GM12878 (cell line): ENCODE data around the gene CALY. TPM values are rescaled to one million over a fixed set of nuclear protein-coding genes. Genes with fewer than 3 reads are reported as not detected.

ENCODE experiments used
- ATAC-seq: fragments of 200-7000 bp; cut with Tn5 transposase; 3 replicates; pipeline ENCODE4 v1.9.1; 2020; ENCODE audit warnings: mild to moderate bottlenecking, moderate library complexity
- BruUV-seq: library from RNA; stranded (reverse); fragments of 400-500 nt; replicated peaks from 2 replicates; lab custom pipeline; 2021; lab: Mats Ljungman, UMichigan
- CTCF ChIA-PET: fragments of 300-600 bp; sonication (Branson Sonifier 250); formaldehyde crosslinking; extraction: SDS; loops from one replicate; lab custom pipeline; 2021; ENCODE audit warnings: inconsistent platforms; lab: Yijun Ruan, JAX
- POLR2A ChIA-PET: fragments of 350-600 bp; formaldehyde crosslinking; extraction: SDS; loops from one replicate; lab custom pipeline; 2021; ENCODE audit warnings: inconsistent platforms; lab: Charles Lee
- RAD21 ChIA-PET: fragments of 300-600 bp; sonication (Branson Sonifier 250); formaldehyde crosslinking; loops from one replicate; lab custom pipeline; 2023; ENCODE audit warnings: antibody characterized with exemption; ENCODE audit not compliant: unreplicated experiment; lab: Charles Lee
- SMC1A ChIA-PET: fragments of 300-600 bp; sonication (Branson Sonifier 250); formaldehyde crosslinking; loops from one replicate; lab custom pipeline; 2023; ENCODE audit not compliant: unreplicated experiment, uncharacterized antibody; lab: Charles Lee
- DNase-seq: peaks from one replicate; pipeline ENCODE4 v3.0.0-alpha.2; 2011; ENCODE audit warnings: low read depth, low spot score
- FAIRE-seq: peaks from 3 replicates; lab custom pipeline; 2011; peaks lifted over from hg19 to GRCh38; lab: Jason Lieb, UNC
- H2AFZ ChIP-seq: 2 replicates; pipeline ENCODE4 v1.6.0; 2011; ENCODE audit warnings: low read depth, low read length, control low read depth; ENCODE audit not compliant: control insufficient read depth
- H3K27ac ChIP-seq: 2 replicates; pipeline ENCODE4 v1.5.1; 2011; ENCODE audit warnings: control low read depth; ENCODE audit not compliant: control insufficient read depth, insufficient read depth
- H3K27me3 ChIP-seq, 2 experiments: replicated peaks in 1 of 2; 2 replicates each; pipeline versions ENCODE4 v1.6.0 to v1.6.1; 2011; ENCODE audit warnings: low read length in 1 of 2; ENCODE audit not compliant: control insufficient read depth in 2 of 2, insufficient read depth in 2 of 2
- H3K36me3 ChIP-seq, 2 experiments: 2 replicates each; pipeline ENCODE4 v1.5.1; 2011; ENCODE audit warnings: low read length in 1 of 2; ENCODE audit not compliant: control insufficient read depth in 2 of 2, insufficient read depth in 2 of 2
- H3K4me1 ChIP-seq: 2 replicates; pipeline ENCODE4 v1.6.1; 2011; ENCODE audit warnings: mild to moderate bottlenecking, low read length, moderate library complexity, mixed read lengths; ENCODE audit not compliant: control insufficient read depth, insufficient read depth
- H3K4me2 ChIP-seq: 2 replicates; pipeline ENCODE4 v1.6.0; 2011; ENCODE audit warnings: control low read depth; ENCODE audit not compliant: control insufficient read depth, insufficient read depth
- H3K4me3 ChIP-seq: fragments of 200-600 bp; sonication (generic); 2 replicates; pipeline ENCODE4 v1.5.1; 2016
- H3K79me2 ChIP-seq: 2 replicates; pipeline ENCODE4 v1.6.0; 2011; ENCODE audit warnings: low read length; ENCODE audit not compliant: control insufficient read depth, insufficient read depth
- H3K9ac ChIP-seq: 2 replicates; pipeline ENCODE4 v1.8.0; 2011; ENCODE audit warnings: low read length, control low read depth, mixed read lengths; ENCODE audit not compliant: control insufficient read depth, insufficient read depth
- H3K9me3 ChIP-seq: replicated peaks from 3 replicates; pipeline ENCODE4 v1.5.1; 2011; ENCODE audit warnings: mild to moderate bottlenecking, low read length; ENCODE audit not compliant: control insufficient read depth, insufficient read depth
- H4K20me1 ChIP-seq: 2 replicates; pipeline ENCODE4 v1.6.0; 2011; ENCODE audit not compliant: control insufficient read depth, insufficient read depth
- ETV6 ChIP-seq, 2 experiments: fragments of 450-650 bp in 1 of 2; IDR thresholded peaks in 1 of 2; conservative IDR thresholded peaks in 1 of 2; 2 replicates each; pipeline ENCODE4 v1.6.1; 2014; ENCODE audit warnings: antibody characterized with exemption in 1 of 2, borderline replicate concordance in 1 of 2, low read depth in 1 of 2, mild to moderate bottlenecking in 1 of 2, moderate library complexity in 1 of 2
- EZH2 ChIP-seq: IDR thresholded peaks from 2 replicates; pipeline ENCODE4 v1.6.1; 2012; ENCODE audit warnings: low read depth, mild to moderate bottlenecking, control low read depth, inconsistent platforms, low read length, borderline replicate concordance; ENCODE audit not compliant: control insufficient read depth
- MEF2A ChIP-seq: IDR thresholded peaks from 2 replicates; pipeline ENCODE4 v1.6.1; 2011; ENCODE audit warnings: low read depth, mild to moderate bottlenecking, low read length, moderate library complexity; ENCODE audit not compliant: insufficient read depth
- MEF2B ChIP-seq: fragments of 450-650 bp; IDR thresholded peaks from 2 replicates; pipeline ENCODE4 v1.6.1; 2018; ENCODE audit warnings: mild to moderate bottlenecking, moderate library complexity; ENCODE audit not compliant: partially characterized antibody, poor library complexity, severe bottlenecking
- NR2F1 ChIP-seq: fragments of 450-650 bp; conservative IDR thresholded peaks from 2 replicates; pipeline ENCODE4 v1.6.1; 2017; ENCODE audit warnings: mild to moderate bottlenecking
- PAX8 ChIP-seq: fragments of 450-650 bp; IDR thresholded peaks from 2 replicates; pipeline ENCODE4 v1.6.1; 2017; ENCODE audit warnings: mild to moderate bottlenecking, moderate library complexity
- PML ChIP-seq: IDR thresholded peaks from 2 replicates; pipeline ENCODE4 v1.6.1; 2012; ENCODE audit warnings: low read length, inconsistent platforms
- POLR2A ChIP-seq: IDR thresholded peaks from 2 replicates; pipeline ENCODE4 v1.6.1; 2011; ENCODE audit warnings: low read depth, mild to moderate bottlenecking, low read length
- RCOR1 ChIP-seq: conservative IDR thresholded peaks from 2 replicates; pipeline ENCODE4 v1.6.1; 2012; ENCODE audit warnings: low read depth, low read length, improper control_type of control experiment
- RELA ChIP-seq: fragments of 450-650 bp; IDR thresholded peaks from 2 replicates; pipeline ENCODE4 v1.8.0; 2014; ENCODE audit warnings: borderline replicate concordance; ENCODE audit not compliant: partially characterized antibody
- RUNX3 ChIP-seq: IDR thresholded peaks from 2 replicates; pipeline ENCODE4 v1.6.1; 2012; ENCODE audit warnings: low read length, inconsistent platforms
- SREBF1 ChIP-seq: IDR thresholded peaks from 2 replicates; pipeline ENCODE4 v1.6.1; 2012; ENCODE audit warnings: mild to moderate bottlenecking, low read length
- TBL1XR1 ChIP-seq: IDR thresholded peaks from 2 replicates; pipeline ENCODE4 v1.6.1; 2012; ENCODE audit warnings: low read depth, low read length, improper control_type of control experiment
- ZNF384 ChIP-seq: IDR thresholded peaks from 2 replicates; pipeline ENCODE4 v1.6.1; 2012; ENCODE audit warnings: low read depth, mild to moderate bottlenecking, low read length, improper control_type of control experiment, borderline replicate concordance
- WGBS: methylation state at CpG from one replicate; pipeline ENCODE4 v1.1.6; 2016; ENCODE audit warnings: low lambda C conversion rate; ENCODE audit not compliant: insufficient replicate concordance, insufficient coverage; ENCODE audit errors: missing lambda C conversion rate; 5-methylcytosine and 5-hydroxymethylcytosine counted together
- in situ Hi-C: fragments of 300-500 bp; cut with MboI; formaldehyde crosslinking; loops from 9 replicates; pipeline ENCODE4 v1.14.3; 2018; ENCODE audit warnings: mixed read lengths
- intact Hi-C: fragments of 100-400 bp; cut with micrococcal nuclease; formaldehyde crosslinking; loops from one replicate; pipeline ENCODE4 v1.14.2; 2022; ENCODE audit not compliant: unreplicated experiment
- polyA plus RNA-seq, 11 experiments: library from polyadenylated mRNA; depleted of rRNA in 4 of 11; unstranded in 6 of 11; stranded (reverse) in 5 of 11; fragments of >200 nt; fragmentation: Nextera tagmentation in 4 of 11; fragmentation: Illumina TruSeq in 1 of 11; extraction: Ambion mirVana in 4 of 11; extraction: Trizol in 1 of 11; gene quantifications; 1 replicate in 1 of 11; 2 replicates in 10 of 11; pipeline versions ENCODE4 v1.2.1 to v1.2.3, GENCODE V29; 2011 to 2016; ENCODE audit warnings: inconsistent platforms in 2 of 11, missing spikeins in 2 of 11, low read depth in 1 of 11
- total RNA-seq, 4 experiments: library from RNA; depleted of rRNA in 3 of 4; stranded (reverse); fragments of >200 nt in 3 of 4; fragmentation: Illumina TruSeq in 1 of 4; extraction: Trizol in 1 of 4; gene quantifications; 2 replicates each; pipeline versions ENCODE4 v1.2.1 to v1.2.3, GENCODE V29; 2013 to 2021

The CALY gene
- total and polyA plus RNA-seq, 10 of the 15 experiments (the other 5 are each of a cell fraction or from before 2014, with no cell fraction given), result 0.07 TPM; not detected in 9

GRCh38 chr10:133292919-133293809, 43.5 kb downstream of the CALY start:
- no peak overlapping the region for H3K4me2 ChIP-seq
- SMC1A ChIA-PET, result interaction anchor here (0.6 kb wide), 1 partner anchor 344 kb away, joined by 3 read pairs; no protein-coding TSS in a partner anchor
- POLR2A ChIA-PET, result no interaction called here

DNA sequence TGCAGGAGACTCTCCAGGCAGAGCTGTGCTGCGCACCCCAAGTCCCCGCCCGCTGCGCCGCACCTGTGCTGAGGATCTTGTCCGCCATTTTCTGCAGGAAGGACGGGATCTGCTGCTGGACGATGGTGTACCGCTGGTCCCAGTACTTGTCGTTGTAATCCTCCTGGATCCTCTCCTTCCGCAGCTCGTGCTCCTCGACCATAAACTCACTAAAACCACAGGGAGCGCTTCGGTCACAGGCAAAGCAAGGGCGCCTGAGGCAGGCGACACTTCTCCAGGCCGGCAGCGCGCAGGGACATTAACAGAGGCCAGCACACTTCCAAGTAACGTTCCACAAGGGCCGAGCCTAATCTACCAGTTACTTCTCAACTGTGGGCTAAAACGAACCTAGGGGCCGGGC, 46.9 kb downstream of the CALY start:
- ChIA-PET POLR2A (no interaction called here), CTCF (no interaction called here), RAD21 (no interaction called here)
- Histone ChIP-seq H3K36me3 (peaks cover 13 to 24% of the 10 kb centered on the region in 2 experiments), H3K9me3 (no peaks in the 10 kb centered on the region), H3K27ac (no peak overlapping the region), H4K20me1 (no peaks in the 10 kb centered on the region), H2AFZ (no peak overlapping the region), H3K4me1 (no peaks in the 10 kb centered on the region), H3K79me2 (no peaks in the 10 kb centered on the region)
- in situ Hi-C loops, result no loop called here
- no peak for ATAC-seq
- intact Hi-C loops, result no loop called here
- 95% methylated on average over 23 of the region's 24 CpGs for WGBS
- no TSS peak for BruUV-seq
- TF ChIP-seq SREBF1 (no peak), PAX8 (no peak), ETV6 (conservative IDR thresholded peaks at IDR 0.05 in 1 of 2, IDR thresholded peaks at IDR 0.05 in 1 of 2; ENCODE audit: borderline replicate concordance in 1 of 2, low read depth in 1 of 2) (no peak), ZNF384 (no peak), MEF2A (no peak), RCOR1 (no peak), RUNX3 (no peak), RELA (no peak), EZH2 (no peak), PML (no peak), TBL1XR1 (no peak), MEF2B (no peak)
- TF ChIP-seq, all 136 proteins: peak for 0
- SMC1A ChIA-PET, result no interaction called here
- DNase-seq, result no peak
- no peak overlapping the region for H3K4me3 ChIP-seq
- no peak overlapping the region for H3K9ac ChIP-seq
- H3K27me3 ChIP-seq, result no peaks in the 10 kb centered on the region
- no peak overlapping the region for H3K4me2 ChIP-seq
- no peak for FAIRE-seq

More at GRCh38 chr10:133292919-133293809, 43.5 kb downstream of the CALY start:
- no peak overlapping the region for H3K4me3 ChIP-seq
- no peak for ATAC-seq
- no peak overlapping the region for H2AFZ ChIP-seq
- H3K79me2 ChIP-seq, result no peaks in the 10 kb centered on the region
- intact Hi-C loops, result no loop called here
- no peaks in the 10 kb centered on the region for H4K20me1 ChIP-seq
- H3K27me3 ChIP-seq, result no peaks in the 10 kb centered on the region
- H3K36me3 ChIP-seq, result peaks cover 18 to 27% of the 10 kb centered on the region in 2 experiments
- RAD21 ChIA-PET, result no interaction called here
- H3K9me3 ChIP-seq, result no peaks in the 10 kb centered on the region
- no peaks in the 10 kb centered on the region for H3K4me1 ChIP-seq
- CTCF ChIA-PET, result interaction anchor here (1.5 kb wide), 1 partner anchor 14 kb away, joined by 3 read pairs; no protein-coding TSS in a partner anchor
- TF ChIP-seq POLR2A (peak; percentile 40; the same call in 1 of the 2 replicates), NR2F1 (no peak)
- TF ChIP-seq, all 136 proteins: peak for 1
- BruUV-seq, result no TSS peak
- DNase-seq (no peak), FAIRE-seq (no peak)
- in situ Hi-C loops, result no loop called here
- H3K9ac ChIP-seq, result no peak overlapping the region
- WGBS, result 93% methylated on average over 36 of the region's 38 CpGs
- no peak overlapping the region for H3K27ac ChIP-seq
